Testis (tissue), 3 donors: ENCODE results near the gene SLK. TPM values are rescaled to one million over a fixed set of nuclear protein-coding genes. Genes with fewer than 3 reads are reported as not detected.

ENCODE experiments used
- DNase-seq: peaks from one replicate; pipeline ENCODE4 v3.0.0-alpha.2; 2019
- H3K27ac ChIP-seq, 2 donors: fragments of 200-600 bp; sonication (generic); one replicate each; pipeline ENCODE4 v1.5.1; 2019
- H3K27me3 ChIP-seq: fragments of 200-600 bp; sonication (generic); one replicate; pipeline ENCODE4 v1.5.1; 2019
- H3K36me3 ChIP-seq: fragments of 200-600 bp; sonication (generic); one replicate; pipeline ENCODE4 v1.5.1; 2017; ENCODE audit warnings: low read depth; ENCODE audit errors: missing control alignments
- H3K4me1 ChIP-seq: fragments of 200-600 bp; sonication (generic); one replicate; pipeline ENCODE4 v1.5.1; 2019
- H3K4me3 ChIP-seq, 2 donors: fragments of 200-600 bp; sonication (generic); one replicate each; pipeline ENCODE4 v1.5.1; 2017 to 2019
- H3K9me3 ChIP-seq: fragments of 200-600 bp; sonication (generic); one replicate; pipeline ENCODE4 v1.5.1; 2017
- CTCF ChIP-seq, 3 experiments: fragments of 450-650 bp in 2 of 3; fragments of 200-600 bp in 1 of 3; sonication (generic) in 1 of 3; IDR thresholded peaks; one replicate each; pipeline ENCODE4 v1.5.1; 2016 to 2019; ENCODE audit warnings: antibody characterized with exemption in 3 of 3, mild to moderate bottlenecking in 2 of 3, moderate library complexity in 1 of 3
- POLR2A ChIP-seq: fragments of 450-650 bp; IDR thresholded peaks from one replicate; pipeline ENCODE4 v1.6.1; 2017; ENCODE audit warnings: antibody characterized with exemption, mild to moderate bottlenecking, moderate library complexity
- WGBS, 2 donors: methylation state at CpG; one replicate each; pipeline ENCODE4 v1.1.5; 2018; 5-methylcytosine and 5-hydroxymethylcytosine counted together
- intact Hi-C: fragments of 100-400 bp; cut with DNase I; formaldehyde crosslinking; loops from one replicate; pipeline ENCODE4 v1.15.1; 2023; ENCODE audit warnings: low total_unique reads
- polyA plus RNA-seq: library from polyadenylated mRNA; stranded (reverse); fragments of 350-450 nt; fragmentation: Illumina TruSeq; extraction: RNeasy Lipid Tissue Mini Kit (QIAGEN cat#74804); gene quantifications from one replicate; pipeline ENCODE4 v1.2.3, GENCODE V29; 2014; ENCODE audit warnings: low read depth, low replicate concordance; ENCODE audit not compliant: insufficient read depth
- total RNA-seq, 2 donors: library from RNA; depleted of rRNA; stranded (reverse); fragments of >200 nt; gene quantifications; one replicate each; pipeline ENCODE4 v1.2.3, GENCODE V29; 2016

Gene SLK
- total and polyA plus RNA-seq, 3 donors from 2014 or later = 10.7 to 59.4 (median 57.7) TPM

- H3K27me3 ChIP-seq = no peaks in the 10 kb centered on the region
- H3K9me3 ChIP-seq = no peaks in the 10 kb centered on the region
- H3K4me1 ChIP-seq = no peaks in the 10 kb centered on the region
- intact Hi-C loops = no loop called here
- H3K4me3 ChIP-seq = no peak overlapping the region
- H3K36me3 ChIP-seq = no peaks in the 10 kb centered on the region
- no peak for TF ChIP-seq CTCF (IDR thresholded peaks at IDR 0.05)
- no peak for TF ChIP-seq POLR2A
- DNase-seq = no peak
- no peak overlapping the region for H3K27ac ChIP-seq
- 74 to 85% methylated on average over 6 of the region's 6 CpGs for WGBS, 2 donors
Observed at GRCh38 chr10:103936022-103936421, 30.9 kb upstream of the SLK start.

GRCh38 chr10:103939522-103939921 lies 27.4 kb upstream of the SLK start:
- H3K9me3 ChIP-seq = no peaks in the 10 kb centered on the region
- DNase-seq = no peak
- TF ChIP-seq CTCF (IDR thresholded peaks at IDR 0.05) = no peak
- no peaks in the 10 kb centered on the region for H3K27me3 ChIP-seq
- H3K27ac ChIP-seq = no peak overlapping the region
- intact Hi-C loops = no loop called here
- no peak overlapping the region for H3K4me3 ChIP-seq
- no peaks in the 10 kb centered on the region for H3K4me1 ChIP-seq
- no peaks in the 10 kb centered on the region for H3K36me3 ChIP-seq

GRCh38 chr10:103941801-103942200 lies 25.1 kb upstream of the SLK start:
- intact Hi-C loops = no loop called here
- H3K27me3 ChIP-seq = no peaks in the 10 kb centered on the region
- WGBS, 2 donors = 77% methylated on average over 2 of the region's 2 CpGs
- no peak overlapping the region for H3K4me3 ChIP-seq
- DNase-seq = no peak
- H3K9me3 ChIP-seq = no peaks in the 10 kb centered on the region
- TF ChIP-seq POLR2A = no peak
- no peaks in the 10 kb centered on the region for H3K4me1 ChIP-seq
- no peaks in the 10 kb centered on the region for H3K36me3 ChIP-seq
- no peak overlapping the region for H3K27ac ChIP-seq

- Histone ChIP-seq H3K9me3 (no peaks in the 10 kb centered on the region), H3K4me1 (no peaks in the 10 kb centered on the region), H3K27me3 (no peaks in the 10 kb centered on the region), H3K36me3 (no peaks in the 10 kb centered on the region), H3K27ac (no peak overlapping the region), H3K4me3 (no peak overlapping the region)
- TF ChIP-seq CTCF (IDR thresholded peaks at IDR 0.05) = no peak
- TF ChIP-seq POLR2A = no peak
- DNase-seq = no peak
- intact Hi-C loops = no loop called here
- WGBS, 2 donors = 51 to 82% methylated on average over 2 of the region's 2 CpGs
Observed at GRCh38 chr10:103942866-103943265, 24.1 kb upstream of the SLK start.

GRCh38 chr10:103947799-103948516 lies 19.0 kb upstream of the SLK start:
- Histone ChIP-seq H3K27ac (no peak overlapping the region), H3K4me3 (no peak overlapping the region), H3K4me1 (no peaks in the 10 kb centered on the region), H3K9me3 (no peaks in the 10 kb centered on the region), H3K36me3 (no peaks in the 10 kb centered on the region), H3K27me3 (no peaks in the 10 kb centered on the region)
- DNase-seq = no peak
- WGBS, 2 donors = 89 to 91% methylated on average over 3 of the region's 3 CpGs
- no peak for TF ChIP-seq CTCF (IDR thresholded peaks at IDR 0.05)
- no peak for TF ChIP-seq POLR2A
- intact Hi-C loops = no loop called here
